Panc1 (cell line): Measurements from ENCODE around the gene ZWINT. TPM values are rescaled to one million over a fixed set of nuclear protein-coding genes. Genes with fewer than 3 reads are reported as not detected.

ENCODE experiments used
- ATAC-seq: fragments of 200-7000 bp; cut with Tn5 transposase; 2 replicates; pipeline ENCODE4 v1.9.1; 2020; ENCODE audit warnings: mild to moderate bottlenecking, moderate library complexity
- Bru-seq: library from RNA; stranded (reverse); fragments of 400-500 nt; gene quantifications from one replicate; lab custom pipeline; 2021; lab: Mats Ljungman, UMichigan
- BruChase-seq, 2 experiments: library from RNA; stranded (reverse); fragments of 400-500 nt; gene quantifications; one replicate each; lab custom pipeline; 2021; lab: Mats Ljungman, UMichigan
- BruUV-seq: library from RNA; stranded (reverse); fragments of 400-500 nt; replicated peaks from 2 replicates; lab custom pipeline; 2021; lab: Mats Ljungman, UMichigan
- CTCF ChIA-PET: fragments of 300-600 bp; sonication (Branson Sonifier 250); formaldehyde crosslinking; loops from one replicate; lab custom pipeline; 2022; ENCODE audit warnings: antibody characterized with exemption; lab: Charles Lee
- POLR2A ChIA-PET: fragments of 300-600 bp; sonication (Branson Sonifier 250); formaldehyde crosslinking; loops from one replicate; lab custom pipeline; 2022; ENCODE audit warnings: antibody characterized with exemption; lab: Charles Lee
- DNase-seq: peaks from one replicate; pipeline ENCODE4 v3.0.0-alpha.2; 2010; ENCODE audit warnings: low read depth, low spot score
- H3K27ac ChIP-seq: 2 replicates; pipeline ENCODE4 v1.5.1; 2011; ENCODE audit warnings: mild to moderate bottlenecking, low read length, inconsistent platforms
- H3K27me3 ChIP-seq: fragments of 200-500 bp; sonication (Bioruptor generic); 2 replicates; pipeline ENCODE4 v1.6.0; 2014; ENCODE audit warnings: low read length, inconsistent platforms; ENCODE audit not compliant: control insufficient read depth, insufficient read depth
- H3K36me3 ChIP-seq: fragments of 200-500 bp; sonication (Bioruptor generic); 2 replicates; pipeline ENCODE4 v1.5.1; 2014; ENCODE audit warnings: inconsistent platforms, mild to moderate bottlenecking, low read length, moderate library complexity; ENCODE audit not compliant: control insufficient read depth, insufficient read depth
- H3K4me1 ChIP-seq: 2 replicates; pipeline ENCODE4 v1.5.1; 2011; ENCODE audit warnings: inconsistent platforms, mild to moderate bottlenecking, low read length, moderate library complexity; ENCODE audit not compliant: control insufficient read depth, insufficient read depth
- H3K4me3 ChIP-seq, 2 experiments: 2 replicates each; pipeline ENCODE4 v1.5.1; 2011 to 2012; ENCODE audit warnings: low read depth in 2 of 2, low read length in 2 of 2, mild to moderate bottlenecking in 2 of 2, inconsistent platforms in 1 of 2, moderate library complexity in 1 of 2
- H3K9me3 ChIP-seq: fragments of 200-500 bp; sonication (Bioruptor generic); 2 replicates; pipeline ENCODE4 v1.5.1; 2014; ENCODE audit warnings: low read depth, mild to moderate bottlenecking, inconsistent platforms, low read length, moderate library complexity; ENCODE audit not compliant: control insufficient read depth, insufficient read depth
- POLR2AphosphoS5 ChIP-seq: IDR thresholded peaks from 2 replicates; pipeline ENCODE4 v1.6.1; 2012; ENCODE audit warnings: mild to moderate bottlenecking, low read depth, low read length, moderate library complexity
- SIN3A ChIP-seq: IDR thresholded peaks from 2 replicates; pipeline ENCODE4 v1.6.1; 2012; ENCODE audit warnings: low read depth, mild to moderate bottlenecking, low read length, moderate library complexity, borderline replicate concordance; ENCODE audit not compliant: insufficient read depth
- TCF7L2 ChIP-seq: IDR thresholded peaks from 2 replicates; pipeline ENCODE4 v1.6.1; 2011; ENCODE audit warnings: mild to moderate bottlenecking, low read depth, low read length, inconsistent platforms
- in situ Hi-C: cut with HindIII; loops from 2 replicates; pipeline ENCODE4 v1.10.0; 2016; ENCODE audit warnings: low sequenced_read_pairs, low pct_unique_long_range_greater_than_20kb
- intact Hi-C: fragments of 100-400 bp; cut with micrococcal nuclease; formaldehyde crosslinking; loops from one replicate; pipeline ENCODE4 v1.10.0; 2022; ENCODE audit not compliant: unreplicated experiment
- long read RNA-seq: library from polyadenylated mRNA; unstranded; transcript quantifications from one replicate; pipeline ENCODE4 v2.0.0, GENCODE V29; 2021; ENCODE audit not compliant: unreplicated experiment
- polyA plus RNA-seq: library from polyadenylated mRNA; unstranded; fragments of >200 nt; gene quantifications from one replicate; pipeline ENCODE4 v1.2.1, GENCODE V29; 2012; ENCODE audit warnings: missing spikeins; ENCODE audit not compliant: insufficient read length
- total RNA-seq: library from RNA; stranded (reverse); gene quantifications from one replicate; pipeline ENCODE4 v1.2.1, GENCODE V29; 2021; ENCODE audit not compliant: unreplicated experiment
- TF ChIP-seq, protein P1 (sequence below), 2 experiments: IDR thresholded peaks; 2 replicates each; pipeline ENCODE4 v1.6.1; 2011 to 2012; ENCODE audit warnings: low read depth in 2 of 2, control low read depth in 1 of 2, low read length in 1 of 2, mild to moderate bottlenecking in 1 of 2, moderate library complexity in 1 of 2; ENCODE audit not compliant: insufficient read depth in 1 of 2
- TF ChIP-seq, protein P2 (sequence below): fragments of 450-650 bp; IDR thresholded peaks from 2 replicates; pipeline ENCODE4 v1.5.1; 2017; ENCODE audit warnings: mild to moderate bottlenecking

ZWINT gene, protein sequence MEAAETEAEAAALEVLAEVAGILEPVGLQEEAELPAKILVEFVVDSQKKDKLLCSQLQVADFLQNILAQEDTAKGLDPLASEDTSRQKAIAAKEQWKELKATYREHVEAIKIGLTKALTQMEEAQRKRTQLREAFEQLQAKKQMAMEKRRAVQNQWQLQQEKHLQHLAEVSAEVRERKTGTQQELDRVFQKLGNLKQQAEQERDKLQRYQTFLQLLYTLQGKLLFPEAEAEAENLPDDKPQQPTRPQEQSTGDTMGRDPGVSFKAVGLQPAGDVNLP
- total RNA-seq = 85.8 TPM
- polyA plus RNA-seq = 61.5 TPM
- Bru-seq, nascent RNA = percentile 94 among the genes with signal in this experiment
- percentile 98 among the genes with signal in this experiment for BruChase-seq, experiment 1, labeled RNA remaining after a 2-hour chase
- percentile 99 among the genes with signal in this experiment for BruChase-seq, experiment 2, labeled RNA remaining after a 6-hour chase
- long read RNA-seq, transcript ZWINT-204 (8 exons, 1,851 nt) = minor isoform, 18 of 235 reads
- long read RNA-seq, transcript ZWINT-203 (9 exons, 1,872 nt) = major isoform, 114 of 235 reads
- long read RNA-seq, transcript ZWINT-202 (9 exons, 807 nt) = minor isoform, 18 of 235 reads
- long read RNA-seq, transcript ZWINT-209 (7 exons, 1,961 nt) = minor isoform, 11 of 235 reads
- long read RNA-seq, partial matches to known transcripts = 36 of 235 reads
- long read RNA-seq, other reads (novel, unspliced or antisense) = 38 of 235 reads

DNA sequence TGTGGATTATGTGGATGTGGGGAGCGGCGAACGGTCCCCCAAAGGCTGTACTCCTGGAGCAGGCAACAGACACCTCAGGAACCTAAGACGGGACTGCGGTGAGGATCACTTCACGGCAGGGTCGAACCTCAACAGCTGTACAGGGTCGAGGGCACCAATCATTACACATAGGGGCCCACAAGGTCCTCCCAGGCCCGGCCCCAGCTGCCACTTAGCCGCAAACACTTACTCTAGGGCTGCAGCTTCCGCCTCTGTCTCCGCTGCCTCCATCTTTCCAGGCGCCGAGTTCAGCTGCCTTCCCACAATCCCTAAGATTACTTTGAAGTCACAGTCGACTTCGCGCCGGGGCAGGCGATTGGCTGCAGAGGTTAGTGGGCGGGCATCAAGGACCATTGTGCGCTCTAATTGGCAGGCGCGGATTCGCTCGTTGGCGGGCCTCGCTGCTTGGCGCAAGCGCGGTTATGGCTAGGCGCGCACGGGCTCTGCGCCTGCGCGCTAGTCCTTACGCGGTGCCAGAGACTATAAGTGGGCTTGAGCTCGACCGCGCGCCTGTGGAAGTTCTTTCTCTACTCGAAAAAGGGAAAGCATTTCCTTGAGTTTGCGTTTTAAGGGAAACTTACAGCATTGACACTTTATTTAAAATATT lies at the start of gene ZWINT:
Gene ZWINT, minus strand, starts transcription at position 293 of the 646 bp plus-strand sequence. Its CDS starts 23 bp downstream, at position 270.
- Histone ChIP-seq H3K36me3 (peaks cover 14% of the 10 kb centered on the region), H3K4me3 (peak within 1 kb of the TSS; percentile 89 to 97), H3K27me3 (no peaks in the 10 kb centered on the region), H3K9me3 (no peaks in the 10 kb centered on the region), H3K27ac (peak within 1 kb of the TSS; percentile 97), H3K4me1 (peaks cover 3% of the 10 kb centered on the region; the same call in 1 of the 2 replicates)
- ATAC-seq (peak; percentile 100), DNase-seq (peak; percentile 84)
- BruUV-seq = no TSS peak
- CTCF ChIA-PET = interaction anchor here (0.5 kb wide), 1 partner anchor 168 kb away, joined by 4 read pairs; no protein-coding TSS in a partner anchor
- no peak for TF ChIP-seq SIN3A
- TF ChIP-seq, protein P1, sequence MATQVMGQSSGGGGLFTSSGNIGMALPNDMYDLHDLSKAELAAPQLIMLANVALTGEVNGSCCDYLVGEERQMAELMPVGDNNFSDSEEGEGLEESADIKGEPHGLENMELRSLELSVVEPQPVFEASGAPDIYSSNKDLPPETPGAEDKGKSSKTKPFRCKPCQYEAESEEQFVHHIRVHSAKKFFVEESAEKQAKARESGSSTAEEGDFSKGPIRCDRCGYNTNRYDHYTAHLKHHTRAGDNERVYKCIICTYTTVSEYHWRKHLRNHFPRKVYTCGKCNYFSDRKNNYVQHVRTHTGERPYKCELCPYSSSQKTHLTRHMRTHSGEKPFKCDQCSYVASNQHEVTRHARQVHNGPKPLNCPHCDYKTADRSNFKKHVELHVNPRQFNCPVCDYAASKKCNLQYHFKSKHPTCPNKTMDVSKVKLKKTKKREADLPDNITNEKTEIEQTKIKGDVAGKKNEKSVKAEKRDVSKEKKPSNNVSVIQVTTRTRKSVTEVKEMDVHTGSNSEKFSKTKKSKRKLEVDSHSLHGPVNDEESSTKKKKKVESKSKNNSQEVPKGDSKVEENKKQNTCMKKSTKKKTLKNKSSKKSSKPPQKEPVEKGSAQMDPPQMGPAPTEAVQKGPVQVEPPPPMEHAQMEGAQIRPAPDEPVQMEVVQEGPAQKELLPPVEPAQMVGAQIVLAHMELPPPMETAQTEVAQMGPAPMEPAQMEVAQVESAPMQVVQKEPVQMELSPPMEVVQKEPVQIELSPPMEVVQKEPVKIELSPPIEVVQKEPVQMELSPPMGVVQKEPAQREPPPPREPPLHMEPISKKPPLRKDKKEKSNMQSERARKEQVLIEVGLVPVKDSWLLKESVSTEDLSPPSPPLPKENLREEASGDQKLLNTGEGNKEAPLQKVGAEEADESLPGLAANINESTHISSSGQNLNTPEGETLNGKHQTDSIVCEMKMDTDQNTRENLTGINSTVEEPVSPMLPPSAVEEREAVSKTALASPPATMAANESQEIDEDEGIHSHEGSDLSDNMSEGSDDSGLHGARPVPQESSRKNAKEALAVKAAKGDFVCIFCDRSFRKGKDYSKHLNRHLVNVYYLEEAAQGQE (IDR thresholded peaks at IDR 0.05; ENCODE audit: insufficient read depth in 1 of 2, low read depth in 2 of 2, low read length in 1 of 2) = no peak
- peak; percentile 80 for TF ChIP-seq POLR2AphosphoS5
- peak; percentile 99 for TF ChIP-seq TCF7L2
- in situ Hi-C loops = no loop called here
- POLR2A ChIA-PET = interaction anchor here (0.7 kb wide), 2 partner anchors 9 to 792 kb away, joined by 3 to 5 read pairs; no protein-coding TSS in a partner anchor
- intact Hi-C loops = no loop called here

DNA sequence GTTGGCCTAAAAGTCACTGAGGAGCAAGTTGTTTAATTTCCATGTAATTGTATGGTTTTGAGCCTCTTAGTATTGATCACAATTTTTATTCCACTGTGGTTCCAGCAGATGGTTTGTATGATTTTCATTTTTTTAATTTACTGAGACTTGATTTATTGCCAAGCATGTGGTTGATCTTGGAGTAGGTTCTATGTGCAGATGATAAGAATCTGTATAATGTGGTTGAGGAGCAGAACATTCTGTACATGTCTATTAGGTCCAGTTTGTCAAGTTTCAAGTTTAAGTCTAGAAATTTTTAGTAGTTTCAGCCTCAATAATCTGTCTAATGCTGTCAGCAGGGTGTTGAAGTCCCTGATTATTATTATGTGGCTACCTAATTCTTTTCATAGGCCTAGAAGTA lies 22.7 kb upstream of the ZWINT start:
- no peak overlapping the region for H3K27ac ChIP-seq
- intact Hi-C loops = no loop called here
- H3K9me3 ChIP-seq = no peaks in the 10 kb centered on the region
- in situ Hi-C loops = no loop called here
- no peaks in the 10 kb centered on the region for H3K4me1 ChIP-seq
- ChIA-PET CTCF (no interaction called here), POLR2A (no interaction called here)
- no peaks in the 10 kb centered on the region for H3K36me3 ChIP-seq
- TF ChIP-seq, protein P1 (IDR thresholded peaks at IDR 0.05; ENCODE audit: insufficient read depth in 1 of 2, low read depth in 2 of 2, low read length in 1 of 2) = no peak
- TF ChIP-seq SIN3A (no peak), POLR2AphosphoS5 (no peak), TCF7L2 (no peak)
- TF ChIP-seq, protein P2, sequence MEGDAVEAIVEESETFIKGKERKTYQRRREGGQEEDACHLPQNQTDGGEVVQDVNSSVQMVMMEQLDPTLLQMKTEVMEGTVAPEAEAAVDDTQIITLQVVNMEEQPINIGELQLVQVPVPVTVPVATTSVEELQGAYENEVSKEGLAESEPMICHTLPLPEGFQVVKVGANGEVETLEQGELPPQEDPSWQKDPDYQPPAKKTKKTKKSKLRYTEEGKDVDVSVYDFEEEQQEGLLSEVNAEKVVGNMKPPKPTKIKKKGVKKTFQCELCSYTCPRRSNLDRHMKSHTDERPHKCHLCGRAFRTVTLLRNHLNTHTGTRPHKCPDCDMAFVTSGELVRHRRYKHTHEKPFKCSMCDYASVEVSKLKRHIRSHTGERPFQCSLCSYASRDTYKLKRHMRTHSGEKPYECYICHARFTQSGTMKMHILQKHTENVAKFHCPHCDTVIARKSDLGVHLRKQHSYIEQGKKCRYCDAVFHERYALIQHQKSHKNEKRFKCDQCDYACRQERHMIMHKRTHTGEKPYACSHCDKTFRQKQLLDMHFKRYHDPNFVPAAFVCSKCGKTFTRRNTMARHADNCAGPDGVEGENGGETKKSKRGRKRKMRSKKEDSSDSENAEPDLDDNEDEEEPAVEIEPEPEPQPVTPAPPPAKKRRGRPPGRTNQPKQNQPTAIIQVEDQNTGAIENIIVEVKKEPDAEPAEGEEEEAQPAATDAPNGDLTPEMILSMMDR = no peak
- no peak overlapping the region for H3K4me3 ChIP-seq
- BruUV-seq = no TSS peak
- H3K27me3 ChIP-seq = no peaks in the 10 kb centered on the region
- DNase-seq (no peak), ATAC-seq (no peak)
